GM19324 (cell line): Measurements from ENCODE around the gene FAM8A1.

ENCODE experiments used
- ATAC-seq: cut with Tn5 transposase; IDR thresholded peaks from one replicate; pipeline ENCODE4 v1.9.1; 2021; ENCODE audit warnings: mild to moderate bottlenecking, moderate library complexity; ENCODE audit not compliant: unreplicated experiment, low FRiP score

The FAM8A1 gene

DNA sequence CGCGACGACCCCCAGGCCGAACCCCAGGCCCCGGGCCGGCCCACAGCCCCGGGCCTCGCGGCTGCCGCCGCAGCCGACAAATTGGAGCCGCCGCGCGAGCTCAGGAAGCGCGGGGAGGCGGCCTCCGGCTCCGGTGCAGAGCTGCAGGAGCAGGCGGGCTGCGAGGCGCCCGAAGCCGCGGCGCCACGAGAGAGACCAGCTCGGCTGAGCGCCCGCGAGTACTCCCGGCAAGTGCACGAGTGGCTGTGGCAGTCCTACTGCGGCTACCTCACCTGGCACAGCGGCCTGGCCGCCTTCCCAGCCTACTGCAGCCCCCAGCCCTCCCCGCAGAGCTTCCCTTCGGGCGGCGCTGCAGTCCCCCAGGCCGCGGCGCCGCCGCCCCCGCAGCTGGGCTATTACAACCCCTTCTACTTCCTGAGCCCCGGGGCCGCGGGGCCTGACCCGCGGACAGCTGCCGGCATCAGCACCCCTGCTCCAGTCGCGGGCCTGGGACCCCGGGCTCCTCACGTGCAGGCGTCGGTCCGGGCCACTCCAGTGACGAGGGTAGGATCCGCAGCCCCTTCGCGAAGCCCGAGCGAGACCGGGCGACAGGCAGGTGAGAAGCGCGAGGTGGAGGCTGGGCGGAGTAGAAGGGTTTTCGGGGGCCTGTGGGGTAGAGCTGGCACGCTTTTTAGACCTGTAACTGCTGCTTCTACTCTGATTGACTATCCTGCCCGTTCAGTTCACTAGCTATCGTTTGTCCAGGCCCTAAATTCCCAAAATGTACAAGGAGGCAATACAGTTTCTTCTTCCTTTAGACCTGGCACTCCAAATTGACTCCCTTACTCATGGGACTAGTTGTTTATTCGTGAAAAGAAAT lies 654 bp downstream of the FAM8A1 start:
- ATAC-seq = peak; percentile 61

DNA sequence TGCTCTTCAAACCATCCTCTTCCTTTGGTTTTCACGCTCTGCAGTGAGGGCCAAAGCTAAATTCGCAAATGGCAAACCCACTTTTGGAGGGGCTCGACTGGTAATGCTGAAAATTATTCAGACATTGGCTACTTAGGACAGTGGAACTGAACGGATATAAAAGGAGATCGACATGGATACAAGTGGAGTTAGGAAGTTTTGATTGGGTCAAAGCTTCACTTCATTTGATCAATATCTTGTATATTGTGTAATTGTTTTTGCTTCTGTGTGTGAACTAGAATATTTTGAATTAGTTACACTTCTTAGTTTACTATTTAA lies 1.2 kb downstream of the FAM8A1 start:
- ATAC-seq = no peak

DNA sequence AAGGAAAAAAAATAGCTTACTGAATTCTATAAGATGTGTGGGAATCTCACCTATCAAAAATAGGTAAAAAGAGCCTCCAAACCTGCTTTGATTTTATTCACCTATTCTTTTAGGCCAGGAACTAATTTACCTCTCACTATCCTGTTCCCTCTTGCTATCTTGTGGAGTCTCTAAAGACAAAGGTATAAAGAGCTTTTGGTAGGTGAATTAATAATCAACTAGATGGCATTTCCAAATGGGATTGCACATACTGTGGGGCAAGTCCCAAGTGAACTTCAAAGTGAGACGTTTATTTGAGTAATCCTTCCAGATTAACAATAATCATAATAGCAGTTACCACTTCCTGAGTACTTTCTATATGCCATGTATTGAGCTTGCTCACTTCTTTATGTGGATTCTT lies 2.8 kb downstream of the FAM8A1 start:
- ATAC-seq = no peak

DNA sequence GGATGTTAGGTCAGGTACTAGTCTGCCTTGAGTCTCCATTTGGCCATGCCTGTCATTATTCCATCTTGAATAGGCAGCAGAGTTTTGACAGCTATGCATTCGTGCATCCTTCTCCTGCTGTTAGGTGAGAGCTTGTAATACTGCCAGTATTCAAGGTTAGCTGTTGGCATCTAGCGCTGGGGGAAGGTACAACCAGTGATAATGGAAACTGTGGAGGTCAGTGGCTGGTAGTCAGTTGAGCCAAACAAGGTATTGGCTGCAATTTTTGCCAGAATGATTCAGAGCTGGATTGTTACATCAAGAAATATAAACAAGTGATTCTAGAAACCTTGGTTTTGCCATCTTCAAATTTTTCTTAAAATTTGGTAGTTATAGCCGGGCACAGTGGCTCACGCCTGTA lies 6.5 kb downstream of the FAM8A1 start:
- ATAC-seq = no peak

DNA sequence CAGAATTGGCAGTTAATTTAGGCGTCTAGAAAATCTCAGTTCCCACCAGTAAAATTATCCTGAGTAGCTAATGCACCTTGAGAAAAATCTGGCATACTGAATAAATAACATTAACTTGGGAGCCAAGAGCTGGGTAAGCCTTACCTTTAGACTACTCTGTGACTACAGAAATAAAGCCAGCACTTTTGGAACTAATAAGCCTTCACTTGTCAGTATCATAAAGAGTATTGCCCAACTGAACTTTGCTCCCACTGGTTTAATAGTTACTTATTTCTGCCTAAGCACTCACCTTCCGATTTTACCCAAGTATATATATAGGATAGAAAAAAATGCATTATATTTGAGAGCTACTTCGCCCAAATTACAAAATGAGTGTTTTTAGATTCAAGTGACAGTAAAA lies 10.7 kb downstream of the FAM8A1 start:
- no peak for ATAC-seq

DNA sequence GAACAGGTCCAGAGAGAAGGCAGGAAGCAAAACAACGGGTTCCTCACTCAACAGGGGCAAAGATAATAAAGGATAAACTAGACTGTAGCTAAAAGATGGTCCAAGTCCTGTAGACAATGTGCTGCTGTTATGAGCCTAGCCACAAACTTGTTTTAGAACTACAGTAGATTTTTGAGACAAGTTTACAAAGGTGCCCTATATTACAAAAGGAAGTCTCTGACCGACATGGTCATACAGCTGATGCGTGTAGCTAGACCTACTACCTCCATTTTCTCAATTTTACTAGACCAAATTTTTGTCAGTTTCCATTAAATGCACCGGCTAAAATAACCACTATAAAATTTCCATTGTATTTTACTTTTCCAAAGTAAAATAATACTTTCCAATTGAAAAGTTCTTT lies 11.9 kb downstream of the FAM8A1 start:
- ATAC-seq = no peak

DNA sequence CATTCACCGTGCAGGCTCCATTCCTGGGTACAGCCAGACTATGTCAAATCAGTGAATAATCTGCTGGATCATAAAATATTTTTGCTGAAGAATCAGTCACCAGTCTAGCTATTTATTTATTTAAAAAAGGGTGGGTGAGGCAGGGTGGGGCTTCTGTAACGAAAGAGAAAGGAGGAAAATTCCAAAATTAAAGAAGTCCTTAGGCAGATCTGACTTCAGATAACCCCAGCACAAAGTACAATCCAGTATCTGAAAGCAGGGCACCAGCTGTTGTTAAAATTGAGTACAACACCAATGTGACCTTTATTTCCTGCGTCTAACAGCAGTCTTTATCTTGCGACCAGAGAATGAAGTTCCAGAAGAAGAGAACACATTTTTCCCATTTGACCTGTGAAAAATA lies 15.7 kb downstream of the FAM8A1 start:
- no peak for ATAC-seq

DNA sequence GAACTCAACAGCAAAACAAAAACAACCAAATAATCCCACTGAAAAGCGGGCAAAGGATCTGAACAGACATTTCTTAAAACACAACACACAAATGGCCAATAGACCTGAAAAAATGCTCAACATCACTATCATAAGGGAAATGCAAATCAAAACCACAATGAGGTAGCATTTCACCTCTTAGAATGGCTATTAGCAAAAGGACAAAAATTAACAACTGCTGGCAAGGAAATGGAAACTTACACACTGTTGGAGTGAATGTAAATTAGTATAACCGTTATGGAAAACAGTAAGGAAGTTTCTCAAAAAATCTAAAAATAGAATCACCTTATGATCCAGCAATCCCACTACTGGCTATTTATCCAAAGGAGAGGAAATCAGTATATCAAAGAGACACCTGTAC lies 20.9 kb downstream of the FAM8A1 start:
- ATAC-seq = peak; percentile 78

DNA sequence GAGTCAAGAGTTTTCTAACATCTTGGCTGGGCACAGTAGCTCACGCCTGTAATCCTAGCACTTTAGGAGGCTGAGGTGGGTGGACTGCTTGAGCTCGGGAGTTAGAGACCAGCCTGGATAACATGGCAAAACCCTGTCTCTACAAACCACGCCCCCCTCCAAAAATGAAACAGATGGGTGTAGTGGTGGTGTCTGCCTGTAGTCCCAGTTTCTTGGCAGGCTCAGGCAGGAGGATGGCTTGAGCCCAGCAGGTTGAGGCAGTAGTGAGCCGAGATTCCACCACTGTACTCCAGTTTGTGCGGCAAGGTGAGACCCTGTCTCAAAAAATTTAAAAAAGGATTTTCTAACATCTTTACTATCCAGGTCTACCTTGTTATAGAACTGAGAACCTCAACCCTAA lies 22.0 kb downstream of the FAM8A1 start:
- no peak for ATAC-seq

DNA sequence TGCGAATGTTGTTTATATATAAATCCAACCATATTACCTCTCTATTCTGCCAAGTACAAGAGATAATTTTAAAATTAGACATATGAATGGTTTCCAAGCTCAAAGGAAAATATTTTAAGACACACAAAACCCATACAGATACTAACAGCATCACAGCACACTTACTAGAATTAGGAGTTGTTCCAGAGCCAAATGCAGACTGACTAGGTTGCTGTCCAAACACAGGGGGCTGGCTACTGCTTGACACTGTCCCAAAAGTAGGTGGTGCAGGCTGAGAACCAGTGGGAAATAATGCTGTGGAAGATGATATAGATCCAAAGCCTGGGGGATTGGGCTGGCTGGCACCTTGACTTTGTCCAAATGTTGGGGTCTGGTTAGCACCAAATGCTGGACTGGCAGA lies 24.3 kb downstream of the FAM8A1 start:
- ATAC-seq = no peak

DNA sequence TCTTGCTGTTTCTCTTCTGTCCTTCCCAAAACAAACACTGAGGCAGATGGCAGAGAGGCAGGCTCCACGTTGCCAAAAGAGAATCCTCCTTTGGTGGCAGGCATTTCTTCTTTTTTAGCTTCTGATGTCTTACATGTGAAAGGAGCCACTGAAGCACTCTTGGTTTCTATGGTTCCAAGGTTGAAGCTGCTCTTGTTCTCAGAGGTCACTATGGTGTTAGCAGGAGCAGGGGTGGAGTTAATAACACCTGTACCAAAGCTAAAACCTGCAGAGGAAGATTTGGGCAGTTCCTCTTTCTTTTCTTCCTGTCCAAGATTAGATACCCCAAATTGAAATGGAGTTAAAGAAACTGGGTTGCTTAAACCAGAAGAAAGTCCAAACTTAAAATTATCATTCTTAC lies 28.8 kb downstream of the FAM8A1 start:
- peak; percentile 77 for ATAC-seq

DNA sequence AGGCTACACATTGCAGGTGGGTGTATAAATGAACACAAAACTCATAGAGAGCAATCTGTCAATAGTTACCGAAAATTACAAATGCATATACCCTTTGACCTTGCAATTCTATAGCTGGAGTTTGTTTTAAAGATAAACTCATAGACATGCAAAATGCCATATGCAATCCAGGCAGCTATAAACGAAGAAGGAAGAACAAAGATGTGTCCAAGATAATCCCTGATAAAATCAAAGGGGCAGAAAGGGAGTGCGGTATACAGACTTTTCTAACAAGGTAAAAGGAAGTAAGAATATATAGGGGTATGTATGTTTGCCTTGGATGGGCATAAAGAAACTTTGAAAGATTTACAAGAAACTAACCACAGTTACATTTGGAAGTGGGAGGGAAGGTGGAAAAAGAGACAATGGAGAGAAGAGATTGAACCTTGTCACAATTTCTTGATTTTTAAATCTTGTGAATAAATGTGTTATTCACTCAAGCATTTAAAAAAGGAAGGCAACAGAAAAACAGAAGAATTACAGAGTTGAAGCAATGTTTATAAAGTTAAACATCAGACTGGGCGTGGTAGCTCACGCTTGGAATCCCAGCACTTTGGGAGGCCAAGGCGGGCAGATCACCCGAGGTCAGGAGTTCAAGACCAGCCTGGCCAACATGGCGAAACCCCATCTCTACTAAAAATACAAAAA lies 29.9 kb downstream of the FAM8A1 start:
- no peak for ATAC-seq

DNA sequence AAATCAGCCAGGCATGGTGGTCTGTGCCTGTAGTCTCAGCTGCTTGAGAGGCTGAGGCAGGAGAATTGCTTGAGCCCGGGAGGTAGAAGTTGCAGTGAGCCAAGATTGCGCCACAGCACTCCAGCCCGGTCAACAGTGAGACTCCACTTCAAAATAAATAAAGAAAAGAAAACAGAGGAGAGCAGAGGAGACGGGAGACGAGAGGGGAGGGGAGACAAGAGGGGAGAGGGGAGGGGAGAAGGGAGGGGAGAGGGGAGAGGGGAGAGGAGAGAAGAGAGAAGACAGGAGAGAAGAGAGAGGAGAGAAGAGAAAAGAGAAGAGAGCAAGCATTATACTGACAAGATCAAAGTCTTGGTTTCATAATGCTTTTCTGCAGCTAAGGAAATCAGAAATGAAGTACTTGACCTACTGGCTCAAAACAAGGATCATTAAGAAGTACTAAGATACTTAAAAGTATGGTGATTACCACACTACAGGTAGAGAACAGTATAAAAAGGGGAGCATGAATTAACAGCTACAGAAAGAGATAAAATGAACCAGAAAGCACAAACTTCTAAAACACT lies 30.5 kb downstream of the FAM8A1 start:
- ATAC-seq = no peak

DNA sequence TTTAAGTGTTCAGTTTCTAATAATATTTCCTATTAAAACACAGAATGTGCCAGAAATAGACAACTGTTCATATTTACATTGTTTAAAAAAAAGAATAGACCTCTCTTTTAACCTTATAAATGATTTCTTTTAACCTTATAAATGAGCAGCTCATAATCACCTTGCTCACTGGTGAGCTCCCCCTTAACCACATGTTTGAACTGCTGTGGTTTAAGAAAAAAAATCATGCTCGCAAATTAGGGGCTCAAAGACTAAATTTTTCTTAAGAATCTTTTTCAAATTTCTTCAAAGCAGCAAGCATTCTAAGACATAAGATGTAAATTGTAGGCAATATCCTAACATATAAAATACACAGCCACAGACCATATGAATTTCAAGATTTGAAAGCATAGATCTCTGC lies 32.8 kb downstream of the FAM8A1 start:
- no peak for ATAC-seq

DNA sequence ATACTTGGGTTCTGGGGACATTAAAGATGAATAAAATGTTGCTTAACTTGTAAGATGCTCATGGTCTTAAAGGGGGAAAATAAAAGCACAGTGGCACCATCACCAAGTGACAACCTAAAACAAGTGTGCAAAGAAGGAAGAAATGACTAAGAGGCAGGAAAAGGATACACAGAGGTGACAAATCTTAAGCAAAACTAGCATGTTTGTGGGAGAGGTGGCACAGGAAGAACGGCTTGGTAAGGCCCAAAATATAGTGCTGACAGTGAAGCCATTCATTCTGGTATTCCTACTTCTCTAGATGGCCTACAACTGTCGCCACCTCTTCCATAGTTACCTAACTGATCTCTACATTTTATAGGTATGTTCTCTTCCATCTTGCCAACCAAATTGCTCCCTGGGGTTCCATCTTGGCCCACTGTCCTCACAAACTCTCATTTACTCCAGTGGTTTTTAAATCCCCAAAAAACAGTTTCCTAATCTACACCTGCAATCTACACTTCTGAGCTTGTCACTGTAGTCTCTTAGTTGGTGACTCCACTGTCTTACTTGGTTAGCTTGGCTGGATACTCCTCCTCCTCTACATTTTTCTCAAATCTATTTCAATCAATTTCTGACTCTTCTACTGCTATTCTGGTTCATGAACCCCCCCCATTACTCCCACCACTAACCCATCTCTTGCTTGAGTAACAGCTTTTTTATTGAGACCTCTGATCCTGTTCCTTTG lies 33.5 kb downstream of the FAM8A1 start:
- ATAC-seq = no peak

DNA sequence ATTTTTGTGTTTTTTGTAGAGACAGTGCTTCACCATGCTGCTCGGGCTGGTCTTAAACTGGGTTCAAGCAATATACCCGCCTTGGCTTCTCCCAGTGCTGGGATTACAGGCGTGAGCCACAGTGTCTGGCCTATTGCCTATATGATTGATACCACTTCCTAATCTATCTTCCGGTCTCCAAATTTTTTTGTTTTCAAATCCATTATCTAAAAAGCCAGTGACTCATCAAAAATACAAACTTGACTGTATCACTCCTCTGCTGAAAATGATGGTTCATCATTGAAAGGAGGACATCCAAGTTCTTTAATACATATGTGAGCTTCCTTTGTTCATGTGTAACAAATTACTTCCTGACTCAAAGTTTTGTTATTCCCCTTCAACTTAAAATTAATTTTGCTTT lies 35.5 kb downstream of the FAM8A1 start:
- ATAC-seq = no peak

DNA sequence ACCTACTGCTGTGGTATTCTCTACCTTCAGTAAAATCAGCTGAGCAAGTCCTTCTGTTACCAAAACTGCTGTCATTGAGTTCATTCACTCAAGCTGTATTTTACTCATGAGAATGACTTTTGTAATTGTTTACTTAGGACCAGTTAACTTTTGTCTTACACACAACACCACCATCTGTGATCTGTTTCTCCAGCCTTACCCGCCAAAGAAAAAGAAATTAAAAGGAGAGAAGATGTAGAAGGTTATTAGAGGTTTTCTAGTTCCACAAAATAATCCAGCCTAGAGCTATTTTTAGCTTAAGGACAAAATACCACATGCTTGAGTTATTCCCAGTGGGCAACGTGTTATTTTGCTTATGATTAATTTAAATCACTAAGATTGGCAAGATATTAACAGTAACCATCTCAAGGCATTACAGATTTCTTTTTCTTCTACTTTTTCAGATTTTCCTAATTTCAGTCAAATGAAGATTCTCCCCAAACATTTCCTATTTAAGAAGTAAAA lies 38.2 kb downstream of the FAM8A1 start:
- no peak for ATAC-seq

DNA sequence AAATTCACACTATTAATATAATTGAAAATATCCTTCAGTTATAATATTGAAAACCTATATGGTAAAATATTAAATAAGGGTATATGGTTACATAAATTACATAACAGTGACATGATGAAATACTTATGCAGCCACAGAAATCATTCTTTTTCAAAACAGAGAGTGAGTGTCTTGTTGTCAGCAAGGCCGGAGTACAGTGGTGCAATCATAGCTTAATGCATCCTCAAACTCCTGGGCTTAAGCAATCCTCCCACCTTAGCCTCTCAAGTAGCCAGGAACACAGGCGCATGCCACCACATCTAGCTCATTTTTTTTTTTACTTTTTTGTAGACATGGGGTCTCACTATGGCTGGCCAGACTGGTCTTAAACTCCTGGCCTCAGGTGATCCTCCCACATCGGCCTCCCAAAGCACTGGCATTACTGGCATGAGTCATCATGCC lies 40.4 kb downstream of the FAM8A1 start:
- no peak for ATAC-seq

DNA sequence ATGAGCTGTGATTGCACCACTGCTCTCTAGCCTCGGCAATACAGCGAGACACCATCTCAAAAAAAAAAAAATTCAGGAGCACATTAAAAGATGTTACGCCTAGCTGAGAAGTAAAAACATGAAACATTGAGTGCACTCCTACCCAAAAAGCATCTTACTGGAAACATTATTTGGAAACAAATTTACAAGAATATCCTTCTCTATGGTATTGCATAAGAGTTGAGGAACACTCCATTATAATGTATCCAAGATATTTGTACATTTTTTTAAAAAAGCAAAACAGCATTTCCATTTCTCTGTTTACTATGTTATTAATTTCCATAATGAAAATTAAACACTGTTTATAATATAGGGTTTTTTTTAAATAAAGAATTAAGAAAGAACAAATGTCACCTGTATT lies 48.6 kb downstream of the FAM8A1 start:
- no peak for ATAC-seq

DNA sequence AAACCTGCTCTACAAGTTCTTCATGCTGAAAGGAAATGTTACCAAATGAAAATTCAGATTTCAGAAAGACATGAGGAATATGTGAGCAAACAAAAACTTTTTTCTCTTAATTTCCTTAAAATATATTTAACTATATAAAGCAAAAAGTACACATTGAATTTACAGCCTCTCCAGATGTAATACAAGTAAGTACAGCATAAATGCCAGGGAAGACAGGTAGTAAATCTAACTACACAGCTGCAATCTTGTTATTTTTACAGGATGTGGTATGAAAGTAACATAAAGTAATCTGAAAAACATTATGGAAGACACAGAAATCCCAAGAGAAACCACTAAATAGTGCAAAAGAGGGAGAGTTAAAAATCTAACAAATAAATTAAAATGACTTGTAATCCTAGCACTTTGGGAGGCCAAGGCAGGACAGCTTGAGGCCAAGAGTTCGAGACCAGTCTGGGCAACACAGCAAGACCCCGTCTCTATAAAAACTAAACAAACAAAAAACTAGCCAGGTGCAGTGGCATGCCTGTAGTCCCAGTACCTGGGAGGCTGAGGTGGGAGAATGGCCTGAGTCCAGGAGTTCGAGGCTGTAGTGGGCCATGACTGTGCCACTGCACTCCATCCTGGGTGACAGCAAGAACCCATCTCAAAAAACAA lies 50.7 kb downstream of the FAM8A1 start:
- no peak for ATAC-seq
